ENCODE data around the gene DIP2C.

- no peak for TF ChIP-seq CTCF (IDR thresholded peaks at IDR 0.05)
- no peak for TF ChIP-seq POLR2A (IDR thresholded peaks at IDR 0.05)
Measured at GRCh38 chr10:620417-620816, 69.1 kb downstream of the DIP2C start.
